ENCODE data around the gene KRT73.

DNA sequence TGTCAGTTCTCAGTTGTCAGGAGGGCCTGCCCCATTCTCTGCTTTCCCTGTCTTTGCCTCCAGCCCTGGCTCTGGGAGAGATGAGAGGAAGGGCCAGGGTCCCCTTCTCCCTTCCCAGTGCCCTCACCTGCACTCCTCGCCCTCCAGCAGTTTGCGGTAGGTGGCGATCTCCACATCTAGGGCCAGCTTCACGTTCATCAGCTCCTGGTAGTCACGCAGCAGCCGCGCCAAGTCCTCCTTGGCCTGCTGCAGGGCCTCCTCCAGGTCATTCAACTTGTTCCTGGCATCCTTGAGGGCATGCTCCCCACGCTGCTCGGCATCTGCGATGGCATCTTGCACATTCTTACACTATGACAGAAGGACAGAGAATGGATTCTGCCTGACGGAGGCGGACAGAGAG lies 28.3 kb upstream of the KRT73 start:
- TF ChIP-seq HDGF (IDR thresholded peaks at IDR 0.05; ENCODE audit: borderline replicate concordance) (no peak), FOXK2 (IDR thresholded peaks at IDR 0.05) (no peak), BHLHE40 (IDR thresholded peaks at IDR 0.05; ENCODE audit: borderline replicate concordance) (no peak), SP1 (IDR thresholded peaks at IDR 0.05) (no peak)

Measured in HEK293T (cell line).